Type B pancreatic cell (in vitro differentiated cells): ENCODE data around the gene CRAMP1. TPM values are rescaled to one million over a fixed set of nuclear protein-coding genes. Genes with fewer than 3 reads are reported as not detected.
"Not testable (repeated sequence)": the region's sequence is repeated elsewhere in the genome, so short reads cannot be mapped to it uniquely, and the experiment has no call there.

ENCODE experiments used
- DNase-seq: peaks from one replicate; pipeline ENCODE4 v3.0.0; 2021; ENCODE audit warnings: mixed read lengths; ENCODE audit not compliant: unreplicated experiment; ENCODE audit errors: extremely low spot score
- H3K27ac Mint-ChIP-seq: 2 replicates; pipeline ENCODE4 v1.8.0; 2021; ENCODE audit warnings: mild to moderate bottlenecking, mixed read lengths
- H3K27me3 Mint-ChIP-seq: 2 replicates; pipeline ENCODE4 v1.8.0; 2021; ENCODE audit warnings: mixed read lengths
- H3K36me3 Mint-ChIP-seq: 2 replicates; pipeline ENCODE4 v1.8.0; 2021; ENCODE audit warnings: mixed read lengths
- H3K4me1 Mint-ChIP-seq: one replicate; pipeline ENCODE4 v1.8.0; 2021; ENCODE audit warnings: mixed read lengths; ENCODE audit not compliant: unreplicated experiment
- H3K4me3 Mint-ChIP-seq: 2 replicates; pipeline ENCODE4 v1.8.0; 2021; ENCODE audit warnings: mild to moderate bottlenecking, mixed read lengths
- H3K9me3 Mint-ChIP-seq: 2 replicates; pipeline ENCODE4 v1.8.0; 2021; ENCODE audit warnings: mixed read lengths
- total RNA-seq: library from RNA; stranded (reverse); gene quantifications from 2 replicates; pipeline ENCODE4 v1.2.1, GENCODE V29; 2021; ENCODE audit warnings: low replicate concordance
- TF ChIP-seq, protein P1 (sequence below): fragments of 200-600 bp; sonication (generic); conservative IDR thresholded peaks from 2 replicates; pipeline ENCODE4 v1.5.0; 2021; ENCODE audit warnings: antibody characterized with exemption, mild to moderate bottlenecking

CRAMP1 gene
- total RNA-seq, 1 donor from 2014 or later = 31.4 TPM

GRCh38 chr16:1715220-1715619 lies 103.1 kb downstream of the CRAMP1 start:
- Mint-ChIP-seq H3K27ac (no peak overlapping the region), H3K36me3 (peaks cover under 1% of the 10 kb centered on the region), H3K9me3 (no peaks in the 10 kb centered on the region), H3K27me3 (no peaks in the 10 kb centered on the region), H3K4me1 (peaks cover 13% of the 10 kb centered on the region), H3K4me3 (no peak overlapping the region)
- DNase-seq = no peak
- TF ChIP-seq, protein P1, sequence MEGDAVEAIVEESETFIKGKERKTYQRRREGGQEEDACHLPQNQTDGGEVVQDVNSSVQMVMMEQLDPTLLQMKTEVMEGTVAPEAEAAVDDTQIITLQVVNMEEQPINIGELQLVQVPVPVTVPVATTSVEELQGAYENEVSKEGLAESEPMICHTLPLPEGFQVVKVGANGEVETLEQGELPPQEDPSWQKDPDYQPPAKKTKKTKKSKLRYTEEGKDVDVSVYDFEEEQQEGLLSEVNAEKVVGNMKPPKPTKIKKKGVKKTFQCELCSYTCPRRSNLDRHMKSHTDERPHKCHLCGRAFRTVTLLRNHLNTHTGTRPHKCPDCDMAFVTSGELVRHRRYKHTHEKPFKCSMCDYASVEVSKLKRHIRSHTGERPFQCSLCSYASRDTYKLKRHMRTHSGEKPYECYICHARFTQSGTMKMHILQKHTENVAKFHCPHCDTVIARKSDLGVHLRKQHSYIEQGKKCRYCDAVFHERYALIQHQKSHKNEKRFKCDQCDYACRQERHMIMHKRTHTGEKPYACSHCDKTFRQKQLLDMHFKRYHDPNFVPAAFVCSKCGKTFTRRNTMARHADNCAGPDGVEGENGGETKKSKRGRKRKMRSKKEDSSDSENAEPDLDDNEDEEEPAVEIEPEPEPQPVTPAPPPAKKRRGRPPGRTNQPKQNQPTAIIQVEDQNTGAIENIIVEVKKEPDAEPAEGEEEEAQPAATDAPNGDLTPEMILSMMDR = no peak

GRCh38 chr16:1718236-1718635 lies 106.1 kb downstream of the CRAMP1 start:
- H3K9me3 Mint-ChIP-seq, H3K36me3 Mint-ChIP-seq, DNase-seq, H3K27ac Mint-ChIP-seq, H3K4me3 Mint-ChIP-seq, H3K27me3 Mint-ChIP-seq: not testable (repeated sequence)
- peaks cover 16% of the 10 kb centered on the region for H3K4me1 Mint-ChIP-seq

- H3K9me3 Mint-ChIP-seq, H3K27me3 Mint-ChIP-seq, H3K36me3 Mint-ChIP-seq, DNase-seq, H3K27ac Mint-ChIP-seq, H3K4me3 Mint-ChIP-seq: not testable (repeated sequence)
- peaks cover 14% of the 10 kb centered on the region for H3K4me1 Mint-ChIP-seq
These were observed 107.5 kb downstream of the CRAMP1 start for GRCh38 chr16:1719559-1720229.

- DNase-seq = no peak
- Mint-ChIP-seq H3K27me3 (no peaks in the 10 kb centered on the region), H3K4me1 (peaks cover 14% of the 10 kb centered on the region), H3K4me3 (no peak overlapping the region), H3K36me3 (peaks cover 7% of the 10 kb centered on the region), H3K27ac (no peak overlapping the region), H3K9me3 (no peaks in the 10 kb centered on the region)
- TF ChIP-seq, protein P1 = no peak
These were observed 109.2 kb downstream of the CRAMP1 start for GRCh38 chr16:1721372-1721771.

DNA sequence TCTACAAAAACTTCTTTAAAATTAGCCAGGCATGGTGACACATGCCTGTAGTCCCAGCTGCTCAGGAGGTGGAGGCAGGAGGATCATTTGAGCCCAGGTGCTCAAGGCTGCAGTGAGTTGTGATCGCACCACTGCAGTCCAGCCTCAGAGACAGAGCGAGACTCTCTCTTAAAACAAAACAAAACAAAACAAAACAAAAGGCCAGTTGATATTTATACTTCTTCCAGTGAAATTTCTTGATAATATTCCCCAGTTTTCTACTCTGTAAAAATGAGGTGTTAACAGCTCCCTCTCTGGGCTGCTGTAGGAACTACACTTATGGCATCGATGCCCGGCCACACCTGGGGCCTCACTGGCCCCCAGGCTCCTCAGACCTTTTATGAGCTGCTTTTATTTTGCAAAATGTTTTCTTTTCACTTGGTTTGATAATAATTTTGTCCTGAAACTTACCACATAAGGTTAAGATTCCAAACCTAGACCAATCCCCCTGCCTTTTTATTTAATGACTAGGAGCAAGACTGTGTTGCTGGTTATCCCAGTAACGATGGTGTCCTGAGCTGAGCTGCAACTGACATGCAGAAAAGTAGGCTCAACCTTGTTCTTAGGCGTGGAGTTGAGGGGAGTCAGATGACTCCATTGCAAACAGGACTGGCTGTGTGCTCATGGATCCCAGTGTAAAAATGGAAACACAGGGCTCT lies 111.4 kb downstream of the CRAMP1 start:
- peak overlapping the region; percentile 62 for H3K27ac Mint-ChIP-seq
- TF ChIP-seq, protein P1 = peak; percentile 83

GRCh38 chr16:1724491-1724890 lies 112.3 kb downstream of the CRAMP1 start:
- Mint-ChIP-seq H3K36me3 (peaks cover 15% of the 10 kb centered on the region), H3K9me3 (no peaks in the 10 kb centered on the region), H3K4me3 (no peak overlapping the region), H3K4me1 (peaks cover 14% of the 10 kb centered on the region), H3K27ac (no peak overlapping the region), H3K27me3 (no peaks in the 10 kb centered on the region)
- TF ChIP-seq, protein P1 = no peak
- no peak for DNase-seq

More for the DNA sequence above, 111.4 kb downstream of the CRAMP1 start:
- H3K36me3 Mint-ChIP-seq = peaks cover 15% of the 10 kb centered on the region
- H3K4me1 Mint-ChIP-seq = peaks cover 14% of the 10 kb centered on the region
- DNase-seq = no peak
- H3K9me3 Mint-ChIP-seq = no peaks in the 10 kb centered on the region
- H3K4me3 Mint-ChIP-seq = no peak overlapping the region
- H3K27me3 Mint-ChIP-seq = no peaks in the 10 kb centered on the region
